ENCODE measurements around the gene MYH9.

GRCh38 chr22:36287881-36288515 lies 99.8 kb downstream of the MYH9 start:
- no peak for TF ChIP-seq CTCF (IDR thresholded peaks at IDR 0.05; ENCODE audit: poor library complexity)
- TF ChIP-seq EZH2 (IDR thresholded peaks at IDR 0.05; ENCODE audit: borderline replicate concordance), result no peak
- no peak for TF ChIP-seq EZH2phosphoT487 (IDR thresholded peaks at IDR 0.05; ENCODE audit: low read depth, severe bottlenecking, unreplicated experiment)

Measured in hepatocyte (in vitro differentiated cells).